Stimulated activated naive CD4-positive, alpha-beta T cell (primary cell): ENCODE measurements around the gene FCRL3.
"Not testable (repeated sequence)": the region's sequence is repeated elsewhere in the genome, so short reads cannot be mapped to it uniquely, and the experiment has no call there.

Experiments
- DNase-seq, 6 experiments: peaks; one replicate each; lab custom pipeline; 2025; lab: John Stamatoyannopoulos, UW

Gene FCRL3, protein sequence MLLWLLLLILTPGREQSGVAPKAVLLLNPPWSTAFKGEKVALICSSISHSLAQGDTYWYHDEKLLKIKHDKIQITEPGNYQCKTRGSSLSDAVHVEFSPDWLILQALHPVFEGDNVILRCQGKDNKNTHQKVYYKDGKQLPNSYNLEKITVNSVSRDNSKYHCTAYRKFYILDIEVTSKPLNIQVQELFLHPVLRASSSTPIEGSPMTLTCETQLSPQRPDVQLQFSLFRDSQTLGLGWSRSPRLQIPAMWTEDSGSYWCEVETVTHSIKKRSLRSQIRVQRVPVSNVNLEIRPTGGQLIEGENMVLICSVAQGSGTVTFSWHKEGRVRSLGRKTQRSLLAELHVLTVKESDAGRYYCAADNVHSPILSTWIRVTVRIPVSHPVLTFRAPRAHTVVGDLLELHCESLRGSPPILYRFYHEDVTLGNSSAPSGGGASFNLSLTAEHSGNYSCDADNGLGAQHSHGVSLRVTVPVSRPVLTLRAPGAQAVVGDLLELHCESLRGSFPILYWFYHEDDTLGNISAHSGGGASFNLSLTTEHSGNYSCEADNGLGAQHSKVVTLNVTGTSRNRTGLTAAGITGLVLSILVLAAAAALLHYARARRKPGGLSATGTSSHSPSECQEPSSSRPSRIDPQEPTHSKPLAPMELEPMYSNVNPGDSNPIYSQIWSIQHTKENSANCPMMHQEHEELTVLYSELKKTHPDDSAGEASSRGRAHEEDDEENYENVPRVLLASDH

GRCh38 chr1:157700732-157701131, at the start of gene FCRL3:
FCRL3 (minus strand) TSS chr1:157700769; CDS start chr1:157700489, 280 bp downstream.
- DNase-seq = no peak

GRCh38 chr1:157748262-157748817, 47.8 kb upstream of the FCRL3 start:
- no peak for DNase-seq

DNA sequence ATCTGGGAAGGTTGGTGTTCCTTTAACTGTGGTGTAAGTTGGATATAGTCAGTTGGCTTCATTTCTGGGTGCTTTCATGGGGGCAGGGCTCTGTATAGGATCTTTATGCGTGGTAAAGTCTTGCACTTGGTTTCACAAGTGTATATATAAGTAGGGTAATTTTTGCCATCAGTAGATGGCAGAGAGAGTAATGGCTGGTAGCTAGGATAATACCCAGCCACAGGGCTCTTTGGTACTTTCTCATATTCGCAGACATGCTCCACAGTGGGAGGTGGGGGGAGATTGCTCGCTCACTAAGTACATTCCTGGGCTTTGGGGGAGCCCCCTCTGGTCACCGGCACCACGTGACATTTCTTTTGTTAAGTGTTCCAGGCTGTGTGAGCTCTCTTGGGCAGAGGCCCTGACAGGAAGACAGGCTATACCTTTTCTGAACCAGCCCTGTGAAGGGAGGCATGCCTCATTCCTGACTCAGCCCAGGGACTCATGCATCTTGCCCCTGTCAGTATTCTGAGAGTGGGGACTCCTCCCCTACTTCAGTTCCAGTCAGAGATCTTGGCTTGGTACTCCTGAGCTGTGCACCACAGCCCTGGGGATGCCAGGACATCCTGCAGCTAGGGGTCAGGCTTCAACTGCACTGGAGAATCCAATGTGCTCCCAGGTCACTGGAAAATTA, 38.8 kb upstream of the FCRL3 start:
- no peak for DNase-seq

- not testable (repeated sequence) for DNase-seq
These were observed 35.4 kb upstream of the FCRL3 start for GRCh38 chr1:157735991-157736390.

DNA sequence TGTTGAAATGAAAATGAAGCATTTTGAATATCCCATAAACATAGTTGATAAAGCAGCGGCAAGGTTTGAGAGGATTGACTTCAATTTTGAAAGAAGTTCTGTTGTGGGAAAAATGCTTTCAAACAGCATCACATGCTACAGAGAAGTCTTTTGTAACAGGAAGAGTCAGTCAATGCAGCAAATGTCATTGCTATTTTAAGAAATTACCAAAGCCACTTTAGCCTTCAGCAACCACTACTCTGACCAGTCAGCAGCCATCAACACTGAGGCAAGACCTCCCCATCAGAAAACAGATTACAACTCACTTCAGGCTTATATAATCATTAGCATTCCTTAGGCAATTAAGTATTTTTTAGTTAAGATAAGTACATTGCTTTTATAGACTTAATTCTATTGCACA, 33.8 kb upstream of the FCRL3 start:
- no peak for DNase-seq

- no peak for DNase-seq
These were observed 32.2 kb upstream of the FCRL3 start for GRCh38 chr1:157732755-157733154.

DNA sequence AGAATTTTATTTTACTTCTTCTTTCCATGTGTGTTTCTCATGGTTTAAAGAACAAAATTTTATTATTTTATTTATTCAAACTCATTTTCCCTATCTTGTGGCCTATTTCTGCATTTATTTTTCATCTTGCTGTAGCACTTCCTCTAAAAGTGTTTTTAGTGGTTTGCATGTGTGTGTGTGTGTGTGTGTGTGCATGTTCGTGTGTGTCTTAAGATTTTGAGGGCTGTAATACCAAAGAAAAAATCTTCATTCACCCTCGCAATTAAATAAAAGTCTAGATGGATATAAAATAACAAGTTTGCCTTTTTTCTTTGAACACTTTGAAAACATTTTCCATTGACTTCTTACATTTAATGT, 24.6 kb upstream of the FCRL3 start:
- DNase-seq = no peak

- no peak for DNase-seq
These were observed 24.1 kb upstream of the FCRL3 start for GRCh38 chr1:157724537-157725220.

- DNase-seq = no peak
These were observed 22.6 kb upstream of the FCRL3 start for GRCh38 chr1:157723157-157723556.

DNA sequence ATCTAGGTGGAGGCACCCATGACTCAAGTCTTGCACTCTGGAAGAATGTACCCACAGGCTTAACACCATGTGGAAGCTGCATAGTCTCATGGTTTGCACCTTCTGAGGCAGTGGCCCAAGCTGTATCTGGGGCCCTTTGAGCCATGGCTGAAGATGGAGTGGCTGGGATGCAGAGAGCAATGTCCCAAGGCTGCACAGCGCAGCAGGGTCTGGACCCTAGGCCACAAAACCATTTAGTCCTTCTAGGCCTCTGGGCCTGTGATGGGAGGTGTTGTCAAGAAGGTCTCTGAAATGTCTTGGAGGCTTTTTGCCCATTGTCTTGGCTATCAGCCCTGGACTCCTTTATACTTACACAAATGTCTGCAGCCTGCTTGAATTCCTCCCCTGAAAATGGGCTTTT, 21.4 kb upstream of the FCRL3 start:
- DNase-seq = no peak

DNA sequence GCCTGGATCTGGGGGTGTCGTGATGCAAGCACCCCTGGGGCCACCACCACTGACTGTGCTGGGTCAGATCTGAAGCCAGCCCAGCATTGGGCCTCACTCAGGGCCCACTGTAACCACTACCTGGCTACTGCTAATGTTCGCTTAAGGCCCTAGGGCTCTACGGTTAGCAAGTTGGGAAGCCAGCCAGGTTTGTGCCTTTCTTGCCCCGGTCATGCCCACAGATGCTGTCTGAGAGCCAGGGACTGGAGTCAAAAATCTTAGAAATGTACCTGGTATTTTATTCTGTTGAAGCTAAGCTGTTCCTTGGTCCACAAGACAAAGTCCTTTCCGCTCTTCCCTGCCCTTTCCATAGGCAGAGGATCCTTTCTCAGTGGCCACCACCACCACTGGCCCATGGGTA, 15.2 kb upstream of the FCRL3 start:
- no peak for DNase-seq

GRCh38 chr1:157711802-157712201, 11.2 kb upstream of the FCRL3 start:
- no peak for DNase-seq

DNA sequence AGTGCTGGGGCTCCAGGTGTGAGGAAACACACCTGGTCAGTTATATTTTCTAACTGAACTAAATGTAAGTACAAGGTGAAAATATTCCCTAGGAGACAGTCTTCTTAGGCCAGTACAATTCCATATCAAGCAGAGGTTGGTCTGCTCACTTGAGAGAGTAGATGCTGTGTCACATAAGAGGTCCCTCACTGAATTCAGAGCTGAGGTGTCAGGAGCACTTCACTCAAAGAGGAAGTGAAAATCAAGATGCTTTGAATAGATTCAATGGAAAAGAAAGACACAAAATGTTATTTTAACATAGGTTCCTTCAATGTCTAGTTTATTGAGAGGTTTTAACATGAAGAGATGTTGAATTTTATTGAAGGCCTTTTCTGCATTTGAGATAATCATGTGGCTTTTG, 4.3 kb upstream of the FCRL3 start:
- DNase-seq = no peak

- DNase-seq = no peak
These were observed 3.4 kb upstream of the FCRL3 start for GRCh38 chr1:157703981-157704380.

DNA sequence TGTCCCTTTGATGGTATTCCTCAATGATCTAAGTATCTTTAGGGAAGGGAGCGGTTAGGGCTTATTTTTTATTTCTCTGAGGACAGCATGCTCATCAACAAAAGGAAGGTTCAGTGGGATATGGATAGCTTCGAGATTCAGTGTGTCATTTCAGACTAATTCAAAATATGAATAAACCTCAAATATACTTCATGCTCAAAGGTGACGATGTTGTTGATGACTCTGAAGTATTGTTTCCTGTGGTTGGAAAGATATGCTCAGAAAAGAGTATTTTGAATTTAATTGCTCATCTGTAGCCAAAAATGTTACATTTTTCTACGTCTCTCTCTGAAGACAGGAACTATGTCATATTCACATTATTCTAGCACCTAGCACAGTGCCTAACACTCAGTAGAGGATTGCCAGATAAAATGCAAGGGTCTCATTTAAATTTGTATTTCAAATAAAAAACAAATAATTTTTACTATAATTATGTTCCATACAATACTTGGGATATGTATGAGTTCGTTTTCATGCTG, 1.8 kb upstream of the FCRL3 start:
- no peak for DNase-seq

DNA sequence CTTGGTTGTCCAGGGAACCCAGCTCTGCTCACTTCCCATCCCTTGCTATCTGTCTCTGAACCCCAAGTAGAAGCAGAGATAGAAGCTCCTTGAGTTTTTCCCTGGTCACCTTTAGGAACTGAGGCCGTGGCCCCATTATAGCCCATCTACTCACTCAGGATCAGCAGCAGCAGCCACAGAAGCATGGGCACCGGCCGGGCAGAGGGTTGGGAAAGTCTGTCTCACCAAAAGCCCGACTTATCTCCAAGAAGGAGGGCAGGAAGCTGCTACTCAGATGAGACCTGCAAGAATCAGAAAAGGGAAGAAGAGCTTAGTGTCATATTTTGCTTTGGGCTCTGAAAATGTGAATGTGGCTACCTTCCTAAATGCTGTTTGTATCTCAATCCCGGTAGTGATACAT, 264 bp downstream of the FCRL3 start:
- no peak for DNase-seq

GRCh38 chr1:157697781-157698569, 2.6 kb downstream of the FCRL3 start:
- DNase-seq = no peak

GRCh38 chr1:157696966-157697628, 3.5 kb downstream of the FCRL3 start:
- DNase-seq = no peak

GRCh38 chr1:157695417-157695816, 5.2 kb downstream of the FCRL3 start:
- DNase-seq = no peak

DNA sequence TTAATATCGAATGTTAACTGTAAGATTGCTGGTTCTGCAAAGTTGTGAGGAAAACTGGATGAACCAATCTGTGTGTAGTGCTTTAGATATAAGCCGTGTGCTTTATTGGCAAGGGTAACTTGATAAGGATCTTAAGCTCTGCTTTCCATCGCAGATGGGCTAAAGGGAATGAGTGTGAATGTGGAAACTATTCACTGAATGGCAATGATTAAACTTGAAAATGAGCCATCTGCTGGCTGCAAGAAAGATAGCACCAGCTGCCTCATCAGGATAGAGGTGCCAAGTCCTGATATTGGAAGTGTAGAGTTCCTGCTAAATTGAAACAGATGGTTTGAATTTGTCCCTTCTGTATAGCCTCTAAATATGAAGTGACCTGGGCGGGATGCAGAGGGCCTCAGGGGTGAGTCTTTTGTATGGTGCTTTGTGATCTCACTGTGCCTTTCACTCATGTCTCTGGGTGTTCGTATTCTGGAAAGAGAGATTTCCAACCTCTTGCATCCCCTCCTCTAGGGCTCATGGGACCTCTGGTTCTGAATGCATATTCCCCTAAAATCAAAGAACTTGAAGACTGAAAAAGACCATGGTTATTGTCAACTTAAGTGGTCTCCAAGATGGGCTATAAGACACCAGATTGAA, 9.2 kb downstream of the FCRL3 start:
- no peak for DNase-seq
